WERI-Rb-1 (cell line): ENCODE results near the gene PRKCE.

ENCODE experiments used
- DNase-seq: peaks from one replicate; pipeline ENCODE4 v3.0.0-alpha.2; 2020
- H3K27ac ChIP-seq: fragments of 250-450 bp; sonication (Bioruptor Pico); 2 replicates; pipeline ENCODE4 v1.5.1; 2020; ENCODE audit warnings: mild to moderate bottlenecking, moderate library complexity
- H3K27me3 ChIP-seq: fragments of 250-450 bp; sonication (Bioruptor Pico); 2 replicates; pipeline ENCODE4 v1.5.1; 2021; ENCODE audit warnings: mild to moderate bottlenecking, low read depth, moderate library complexity; ENCODE audit not compliant: insufficient read depth, severe bottlenecking
- H3K36me3 ChIP-seq: fragments of 250-450 bp; sonication (Bioruptor Pico); 2 replicates; pipeline ENCODE4 v1.5.1; 2020; ENCODE audit warnings: mild to moderate bottlenecking, moderate library complexity
- H3K4me3 ChIP-seq: 2 replicates; pipeline ENCODE4 v1.5.1; 2011; ENCODE audit warnings: low read depth, mild to moderate bottlenecking, control low read depth, low read length
- H3K9me3 ChIP-seq: fragments of 250-450 bp; sonication (Bioruptor Pico); 2 replicates; pipeline ENCODE4 v1.5.1; 2021; ENCODE audit warnings: mild to moderate bottlenecking, moderate library complexity; ENCODE audit not compliant: severe bottlenecking
- CTCF ChIP-seq: IDR thresholded peaks from 2 replicates; pipeline ENCODE4 v1.5.1; 2011; ENCODE audit warnings: low read depth, mild to moderate bottlenecking, control low read depth, inconsistent platforms, low read length

The PRKCE gene

GRCh38 chr2:46001741-46002506 lies 350.4 kb downstream of the PRKCE start:
- H3K27ac ChIP-seq = no peak overlapping the region

GRCh38 chr2:46002507-46002883 lies 351.0 kb downstream of the PRKCE start:
- H3K27ac ChIP-seq = no peak overlapping the region
- TF ChIP-seq CTCF = no peak
- DNase-seq = no peak
- no peaks in the 10 kb centered on the region for H3K27me3 ChIP-seq
- H3K4me3 ChIP-seq = no peak overlapping the region
- H3K9me3 ChIP-seq = no peaks in the 10 kb centered on the region
- H3K36me3 ChIP-seq = no peaks in the 10 kb centered on the region

More at GRCh38 chr2:46001741-46002506, 350.4 kb downstream of the PRKCE start:
- H3K4me3 ChIP-seq = no peak overlapping the region
- no peaks in the 10 kb centered on the region for H3K27me3 ChIP-seq
- no peak for DNase-seq
- TF ChIP-seq CTCF = no peak
- H3K36me3 ChIP-seq = no peaks in the 10 kb centered on the region
- no peaks in the 10 kb centered on the region for H3K9me3 ChIP-seq

- Histone ChIP-seq H3K36me3 (no peaks in the 10 kb centered on the region), H3K27ac (no peak overlapping the region), H3K27me3 (no peaks in the 10 kb centered on the region), H3K9me3 (no peaks in the 10 kb centered on the region), H3K4me3 (no peak overlapping the region)
- DNase-seq = no peak
- TF ChIP-seq CTCF = no peak
These were observed 351.5 kb downstream of the PRKCE start for GRCh38 chr2:46002947-46003346.

- H3K9me3 ChIP-seq = no peaks in the 10 kb centered on the region
- H3K36me3 ChIP-seq = no peaks in the 10 kb centered on the region
- no peak overlapping the region for H3K4me3 ChIP-seq
- TF ChIP-seq CTCF = no peak
- DNase-seq = no peak
- H3K27ac ChIP-seq = no peak overlapping the region
- no peaks in the 10 kb centered on the region for H3K27me3 ChIP-seq
These were observed 352.5 kb downstream of the PRKCE start for GRCh38 chr2:46003903-46004473.

GRCh38 chr2:46006473-46007025 lies 355.1 kb downstream of the PRKCE start:
- no peaks in the 10 kb centered on the region for H3K27me3 ChIP-seq

More at GRCh38 chr2:46006473-46007025, 355.1 kb downstream of the PRKCE start:
- no peak for DNase-seq
- no peak for TF ChIP-seq CTCF
- Histone ChIP-seq H3K27ac (no peak overlapping the region), H3K4me3 (no peak overlapping the region), H3K36me3 (no peaks in the 10 kb centered on the region), H3K9me3 (no peaks in the 10 kb centered on the region)
